PC-9 (cell line): ENCODE data around the gene FBXL17.

Source experiments
- CTCF ChIP-seq: fragments of 200-600 bp; sonication (generic); conservative IDR thresholded peaks from 2 replicates; pipeline ENCODE4 v1.6.1; 2017; ENCODE audit warnings: mixed run types, antibody characterized with exemption, mild to moderate bottlenecking, moderate library complexity
- EZH2 ChIP-seq: fragments of 200-600 bp; sonication (generic); IDR thresholded peaks from 2 replicates; pipeline ENCODE4 v1.8.0; 2017; ENCODE audit warnings: antibody characterized with exemption, low read depth

- TF ChIP-seq CTCF (no peak), EZH2 (no peak)
These were observed 185.6 kb downstream of the FBXL17 start for GRCh38 chr5:108196276-108196675.
